NCI-H774 (cell line): ENCODE data around the gene HADHA.
"Not testable (repeated sequence)": the region's sequence is repeated elsewhere in the genome, so short reads cannot be mapped to it uniquely, and the experiment has no call there.

ENCODE experiments used
- DNase-seq: peaks from one replicate; lab custom pipeline; 2025; lab: John Stamatoyannopoulos, UW

The HADHA gene

DNA sequence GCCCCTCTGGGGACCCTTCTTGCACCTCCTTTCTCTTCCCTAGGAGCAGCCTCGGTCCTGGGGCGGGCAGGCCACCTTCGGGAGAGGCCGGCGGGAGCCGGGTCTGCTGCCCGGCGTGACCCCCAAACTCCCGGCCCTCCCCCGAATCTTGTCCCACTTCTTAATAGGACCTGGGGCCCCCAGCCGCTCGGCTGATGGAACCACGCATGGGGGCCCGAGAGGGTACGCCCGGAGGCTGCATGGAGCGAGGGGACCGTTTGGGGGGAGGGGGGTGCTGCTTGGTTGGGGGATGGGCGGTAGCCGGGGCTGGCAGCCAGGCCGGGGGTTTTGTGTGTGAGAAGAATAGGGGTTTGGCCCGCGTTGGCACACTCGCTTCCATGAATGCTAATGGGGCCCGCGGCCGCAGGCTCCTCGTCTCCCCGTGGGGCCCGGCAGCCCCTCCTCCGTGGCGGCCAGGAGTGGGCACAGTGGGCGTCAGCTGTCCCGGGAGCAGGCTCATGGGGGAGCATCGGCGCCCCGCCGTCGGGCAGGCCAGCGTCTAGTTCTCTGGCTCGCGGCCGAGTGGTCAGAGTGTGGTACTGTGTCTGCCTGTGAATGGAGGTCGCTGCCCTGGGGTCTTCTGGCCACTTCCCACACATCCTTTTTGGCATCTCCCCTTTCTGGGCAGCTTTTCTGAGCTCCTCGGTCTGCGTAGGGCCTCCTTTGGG lies 70.5 kb downstream of the HADHA start:
- no peak for DNase-seq

DNA sequence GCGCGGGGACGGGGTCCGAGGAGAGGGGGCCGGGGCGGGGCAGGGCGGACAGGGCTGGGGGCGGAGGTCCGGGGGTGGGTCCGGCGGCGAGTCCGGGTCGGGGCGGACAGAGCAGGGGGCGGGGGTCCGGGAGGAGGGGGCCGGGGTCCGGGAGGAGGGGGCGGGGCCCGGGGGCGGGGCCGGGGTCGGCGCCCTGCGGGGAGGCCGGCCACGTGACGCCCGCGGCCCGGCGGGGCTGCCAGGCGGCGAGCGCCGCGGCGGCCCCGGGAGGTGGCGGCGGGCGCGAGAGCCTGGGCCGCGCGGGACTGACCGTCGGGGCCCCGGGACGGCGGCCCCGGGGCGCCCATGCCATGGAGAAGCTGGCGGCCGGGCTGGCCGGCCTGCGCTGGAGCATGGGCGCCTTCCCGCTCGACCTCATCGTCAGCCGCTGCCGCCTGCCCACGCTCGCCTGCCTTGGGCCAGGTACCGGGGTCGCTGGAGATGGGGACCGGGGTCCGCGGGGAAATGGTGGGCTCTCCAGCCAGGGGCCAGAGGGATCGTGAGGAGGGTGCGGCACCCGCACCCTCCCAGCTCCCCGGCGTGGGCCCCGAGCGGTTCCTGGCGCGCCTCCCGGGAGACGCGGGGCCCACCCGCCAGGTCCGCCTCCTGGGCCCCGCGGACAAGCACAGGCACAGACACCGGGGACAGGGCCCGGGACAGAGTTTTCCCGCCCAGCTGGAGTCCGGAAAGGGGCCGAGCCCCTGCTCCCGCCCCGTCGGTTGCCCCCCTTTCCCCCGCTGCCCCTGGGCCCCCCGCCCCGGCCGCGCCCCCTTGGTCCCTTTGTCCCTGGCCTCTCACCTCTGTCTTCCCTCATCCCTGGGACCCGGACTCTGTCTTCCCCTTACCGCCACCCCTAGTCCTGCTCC lies 71.3 kb downstream of the HADHA start, which contains the start of gene GAREM2:
Gene GAREM2 (plus strand): TSS at position 218 of the 905 bp plus-strand sequence. CDS start 133 bp downstream, at position 351.
- no peak for DNase-seq

DNA sequence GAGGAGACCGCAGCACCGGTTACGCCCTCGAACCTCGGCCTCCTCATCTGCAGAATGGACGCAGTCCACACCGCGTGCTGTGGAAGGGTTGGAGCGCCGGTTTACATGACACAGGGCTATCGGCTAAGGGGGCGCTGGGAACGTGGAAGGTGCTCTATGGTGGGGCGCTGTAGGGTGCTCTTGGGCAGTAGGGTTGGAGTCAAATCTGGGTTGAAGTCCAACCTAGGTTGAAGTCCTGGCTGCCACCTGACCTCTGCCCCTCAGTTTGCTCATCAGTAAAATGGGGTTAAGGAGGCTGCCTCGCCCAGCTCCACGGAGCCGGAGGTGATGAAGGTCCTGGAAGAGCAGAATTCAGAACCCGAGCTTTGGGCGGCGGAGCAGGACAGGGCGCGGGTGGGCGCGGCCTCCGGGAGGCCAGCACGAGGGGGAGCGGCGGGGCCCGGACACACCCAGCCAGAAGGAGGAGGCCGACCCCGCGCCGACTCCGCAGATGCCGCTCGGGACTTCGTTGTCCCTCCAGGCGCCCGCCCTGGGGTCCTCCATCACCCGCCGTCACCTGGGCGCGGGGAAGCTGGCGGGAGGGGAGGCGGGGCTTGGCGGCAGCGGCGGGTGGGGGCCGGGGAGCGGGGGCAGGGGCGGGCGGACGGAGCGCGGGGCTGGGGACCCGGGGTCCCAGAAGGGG lies 72.1 kb downstream of the HADHA start:
- DNase-seq, result no peak

DNA sequence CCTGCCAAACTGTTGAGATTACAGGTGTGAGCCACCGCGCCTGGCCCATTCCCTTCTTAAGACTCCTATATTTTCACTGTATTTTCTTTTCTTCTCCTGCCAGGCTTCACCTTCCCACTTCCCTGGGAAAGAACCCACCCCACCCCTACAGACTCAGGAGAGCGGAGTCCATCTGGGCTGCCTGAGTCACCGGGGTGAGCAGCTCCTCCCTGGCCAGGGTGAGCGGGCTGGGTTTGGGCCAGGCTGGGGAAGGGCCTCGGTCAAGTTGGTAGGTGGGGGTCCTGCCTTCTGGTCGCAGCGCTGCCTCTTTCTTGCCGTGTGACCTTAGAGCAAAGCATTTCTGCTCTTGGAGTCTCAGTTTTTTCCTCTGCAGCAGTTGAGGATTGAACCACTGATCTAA lies 73.6 kb downstream of the HADHA start:
- DNase-seq, result no peak

DNA sequence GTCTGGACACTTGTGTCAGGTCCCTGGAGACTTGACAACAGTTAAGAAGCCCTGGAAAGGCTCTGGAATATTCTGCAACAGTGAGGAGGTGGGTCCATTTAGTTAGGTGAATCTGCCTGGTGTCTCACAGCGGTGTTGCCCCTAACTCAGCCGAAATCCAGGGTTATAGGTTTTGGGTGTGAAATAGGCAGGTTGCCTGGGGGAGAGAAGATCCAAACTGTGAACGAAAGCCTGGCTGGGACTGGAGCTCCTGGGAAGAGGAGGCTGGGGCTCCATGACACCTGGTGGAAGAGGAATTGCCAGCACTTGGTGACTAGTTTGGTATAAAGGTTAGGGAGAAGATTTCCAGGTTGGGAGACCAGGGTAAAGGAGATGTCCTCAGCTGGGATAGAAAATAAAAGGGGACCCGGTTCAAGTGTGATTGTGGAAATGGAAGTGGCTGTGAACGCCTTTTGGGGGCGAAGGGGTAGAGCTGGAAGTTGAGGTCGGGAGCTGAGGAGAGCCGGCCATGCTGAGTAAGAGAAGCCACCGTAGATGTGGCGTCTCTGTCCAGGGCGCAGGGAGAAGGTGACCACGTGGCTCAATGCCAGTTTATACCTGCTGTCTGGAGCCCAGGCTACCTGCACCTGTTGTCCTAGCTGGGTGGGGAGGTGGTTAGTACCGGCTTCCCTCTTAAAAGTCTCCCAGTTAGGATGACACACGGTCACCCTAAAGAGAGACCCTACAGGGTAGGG lies 74.6 kb downstream of the HADHA start:
- DNase-seq, result no peak

DNA sequence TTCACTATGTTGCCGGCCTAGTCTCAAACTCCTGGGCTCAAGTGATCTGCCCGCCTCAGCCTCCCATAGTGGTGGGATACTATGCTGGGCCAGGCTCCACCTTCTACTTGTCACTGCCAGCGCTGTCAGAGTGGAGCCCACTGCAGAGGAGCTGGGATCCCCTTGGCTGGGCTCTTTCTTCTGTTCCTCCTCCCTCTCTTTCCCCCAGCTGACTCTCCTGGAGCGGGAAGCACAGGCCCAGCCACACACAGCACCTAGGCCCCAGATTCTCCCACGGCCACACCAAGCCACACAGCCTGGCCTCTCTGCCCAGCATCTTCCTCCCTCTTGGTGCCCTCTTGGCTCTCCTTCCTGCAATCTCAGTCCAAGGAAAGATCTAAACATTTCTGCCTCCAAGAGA lies 75.2 kb downstream of the HADHA start:
- DNase-seq, result no peak

DNA sequence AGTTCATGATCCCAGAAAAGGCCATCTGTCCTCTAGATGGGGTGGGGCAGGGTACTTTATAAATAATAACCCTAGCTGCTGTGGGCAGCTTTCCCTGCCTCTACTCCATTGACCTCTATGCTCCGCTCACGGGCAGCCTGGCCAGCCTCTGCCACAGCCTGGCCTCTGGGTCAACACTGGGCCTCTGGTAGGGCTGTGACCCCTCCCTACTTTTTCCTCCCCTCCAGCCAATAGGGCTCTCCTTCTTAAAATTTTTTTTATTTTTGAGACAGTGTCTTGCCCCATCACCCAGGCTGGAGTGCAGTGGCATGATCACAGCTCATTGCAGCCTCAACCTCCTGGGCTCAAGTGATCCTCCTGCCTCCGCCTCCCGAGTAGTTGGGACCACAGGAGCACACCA lies 75.6 kb downstream of the HADHA start:
- DNase-seq, result no peak

DNA sequence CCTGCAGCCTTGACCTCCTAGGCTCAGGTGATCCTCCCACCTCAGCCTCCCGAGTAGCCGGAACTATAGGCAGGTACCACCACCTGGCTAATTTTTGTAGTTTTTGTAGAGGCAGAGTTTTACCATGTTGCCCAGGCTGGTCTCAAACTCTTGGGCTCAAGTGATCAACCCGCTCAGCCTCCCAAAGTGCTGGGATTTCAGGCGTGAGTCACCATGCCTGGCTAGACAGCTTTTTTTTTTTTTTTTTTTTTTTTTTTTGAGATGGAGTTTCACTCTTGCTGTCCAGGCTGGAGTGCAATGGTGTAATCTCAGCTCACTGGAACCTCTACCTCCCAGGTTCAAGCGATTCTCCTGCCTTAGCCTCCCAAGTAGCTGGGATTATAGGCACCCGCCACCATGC lies 77.9 kb downstream of the HADHA start:
- DNase-seq, result not testable (repeated sequence)

DNA sequence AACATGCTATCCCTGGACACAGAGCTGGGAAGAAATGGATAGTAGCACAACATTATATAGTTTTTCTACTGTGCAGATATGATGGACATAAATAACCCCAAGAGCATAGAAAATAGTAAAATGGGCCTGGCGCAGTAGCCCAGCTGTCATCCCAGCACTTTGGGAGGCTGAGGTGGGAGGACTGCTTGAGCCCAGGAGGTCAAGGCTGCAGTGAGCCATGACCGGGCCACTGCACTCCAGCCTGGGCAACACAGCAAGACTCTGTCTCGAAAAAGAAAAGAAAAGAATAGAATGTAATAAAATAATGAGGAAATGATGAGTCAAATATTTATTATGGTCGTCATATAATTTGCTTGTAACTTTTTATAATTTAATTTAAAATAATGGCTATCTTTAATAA lies 79.0 kb downstream of the HADHA start:
- no peak for DNase-seq

DNA sequence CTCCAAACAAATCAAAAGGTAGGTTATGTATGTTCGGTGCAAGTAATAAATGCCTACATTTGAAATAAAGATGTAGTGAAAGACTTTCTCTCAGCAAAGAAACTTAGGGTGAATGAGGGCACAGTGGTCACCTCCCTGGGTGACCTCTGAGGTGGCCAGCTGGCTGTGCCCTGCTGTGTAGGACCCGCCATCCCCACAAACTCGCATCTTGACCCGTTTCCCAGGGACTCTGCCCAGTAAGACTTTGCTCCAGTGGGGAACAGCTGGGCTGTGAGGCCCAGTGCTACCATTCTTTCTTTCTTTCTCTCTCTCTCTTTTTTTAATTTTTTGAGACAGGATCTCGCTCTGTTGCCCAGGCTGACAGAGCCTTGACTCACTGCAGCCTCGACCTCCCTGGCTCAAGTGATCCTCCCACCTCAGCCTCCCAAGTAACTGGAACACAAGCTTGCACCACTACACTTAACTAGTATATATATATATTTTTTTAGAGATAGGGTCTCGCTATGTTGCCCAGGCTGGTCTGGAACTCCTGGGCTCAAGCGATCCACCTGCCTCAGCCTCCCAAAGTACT lies 79.7 kb downstream of the HADHA start:
- DNase-seq, result no peak

DNA sequence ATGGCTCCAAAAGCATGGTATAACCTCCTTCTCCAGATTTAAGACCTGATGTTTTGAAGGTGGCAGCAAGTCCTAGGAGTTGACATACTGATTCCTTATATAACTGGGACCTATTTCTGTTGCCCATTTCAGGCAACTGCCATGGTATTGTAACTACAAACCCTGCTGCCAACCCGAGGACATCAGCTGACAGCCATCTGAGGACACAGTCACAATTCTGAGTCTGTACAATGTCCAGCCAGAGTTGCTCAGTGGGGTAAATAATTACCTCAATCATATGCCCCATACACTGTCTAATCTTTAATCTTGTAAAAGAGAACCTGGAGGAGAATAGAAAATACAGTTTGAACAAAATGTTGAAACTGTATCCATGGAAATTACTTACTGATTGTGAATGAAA lies 80.2 kb downstream of the HADHA start:
- no peak for DNase-seq

DNA sequence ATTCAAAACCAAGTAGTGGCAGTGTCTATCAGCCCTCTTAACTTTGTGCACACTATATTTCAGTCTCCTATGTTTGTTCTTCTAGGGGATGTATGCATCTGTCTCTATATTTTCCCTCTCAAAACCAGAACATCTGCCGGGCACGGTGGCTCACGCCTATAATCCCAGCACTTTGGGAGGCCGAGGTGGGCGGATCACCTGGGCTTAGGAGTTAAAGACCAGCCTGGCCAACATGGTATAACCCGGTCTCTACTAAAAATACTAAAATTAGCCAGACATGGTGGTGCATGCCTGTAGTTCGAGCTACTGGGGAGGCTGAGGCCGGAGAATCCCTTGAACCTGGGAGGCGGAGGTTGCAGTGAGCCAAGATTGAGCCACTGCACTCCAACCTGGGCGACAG lies 81.5 kb downstream of the HADHA start:
- no peak for DNase-seq

DNA sequence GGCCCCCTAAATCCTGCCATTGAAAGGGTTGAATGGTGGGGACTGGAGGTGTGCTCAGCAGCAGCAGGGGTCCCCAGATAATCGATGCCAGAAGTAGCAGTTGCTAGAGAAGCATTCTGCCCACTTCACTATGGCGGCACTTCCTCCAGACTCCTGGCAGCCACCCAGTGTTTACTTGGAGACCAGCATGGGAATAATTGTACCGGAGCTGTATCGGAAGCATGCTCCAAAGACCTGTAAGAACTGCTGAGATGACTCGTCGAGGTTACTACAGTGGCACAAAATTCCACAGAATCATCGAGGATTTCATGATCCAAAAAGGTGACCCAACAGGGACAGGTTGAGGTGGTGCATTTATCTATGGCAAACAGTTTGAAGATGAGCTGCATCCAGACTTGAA lies 82.5 kb downstream of the HADHA start:
- no peak for DNase-seq

DNA sequence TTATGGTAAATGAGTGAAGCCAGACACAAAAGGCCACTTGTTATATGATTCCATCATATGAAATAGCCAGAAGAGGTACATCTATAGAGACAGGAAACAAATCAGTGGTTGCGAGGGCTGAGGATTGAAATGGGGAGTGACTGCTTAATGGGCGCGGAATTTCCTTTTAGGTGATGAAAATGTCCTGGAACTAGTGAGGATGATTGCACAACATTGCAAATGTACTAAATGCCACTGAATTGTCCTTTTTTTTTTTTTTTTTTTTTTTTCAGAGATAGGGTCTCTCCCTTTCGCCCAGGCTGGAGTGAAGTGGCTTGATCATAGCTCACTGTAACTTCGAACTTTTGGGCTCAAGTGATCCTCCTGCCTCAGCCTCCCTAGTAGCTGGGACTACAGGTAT lies 86.9 kb downstream of the HADHA start:
- no peak for DNase-seq

DNA sequence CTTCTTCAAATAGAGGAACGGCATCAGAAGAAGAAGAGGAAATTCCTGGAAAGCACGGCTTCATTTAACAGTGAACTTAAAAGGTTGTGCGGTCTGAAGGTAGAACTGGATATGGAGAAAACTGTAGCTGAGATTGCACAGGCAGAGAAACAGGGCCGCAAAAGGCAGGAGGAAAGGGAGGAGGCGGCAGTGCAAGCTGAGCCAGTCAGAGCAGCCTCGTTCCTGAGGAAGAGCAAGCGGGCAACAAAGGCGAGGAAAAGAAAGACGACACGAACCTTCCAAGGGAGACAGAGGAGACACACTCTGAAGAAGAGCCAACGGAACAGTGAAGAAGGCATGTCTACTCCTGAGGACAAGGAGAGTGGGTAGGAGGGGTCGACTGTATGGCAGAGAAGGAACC lies 94.2 kb downstream of the HADHA start:
- DNase-seq, result no peak

DNA sequence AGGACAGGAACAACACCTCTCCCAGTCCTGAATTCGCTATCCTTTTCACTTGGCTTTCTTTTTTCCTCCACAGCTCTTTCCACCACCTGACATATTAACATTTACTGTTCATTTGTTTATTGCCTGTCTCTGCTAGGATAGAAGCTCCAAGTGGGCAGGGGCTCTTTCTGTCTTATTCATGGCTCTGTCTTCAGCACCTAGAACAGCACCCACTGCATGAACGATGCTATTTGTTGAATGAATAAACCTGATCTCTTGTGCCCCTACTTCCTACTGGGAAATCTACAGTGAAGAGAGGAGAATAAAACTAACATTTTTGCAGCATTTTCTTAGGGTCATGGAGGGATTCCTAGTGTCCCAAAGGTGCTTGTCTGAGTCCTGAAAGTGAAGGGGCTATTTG lies 95.9 kb downstream of the HADHA start:
- no peak for DNase-seq

DNA sequence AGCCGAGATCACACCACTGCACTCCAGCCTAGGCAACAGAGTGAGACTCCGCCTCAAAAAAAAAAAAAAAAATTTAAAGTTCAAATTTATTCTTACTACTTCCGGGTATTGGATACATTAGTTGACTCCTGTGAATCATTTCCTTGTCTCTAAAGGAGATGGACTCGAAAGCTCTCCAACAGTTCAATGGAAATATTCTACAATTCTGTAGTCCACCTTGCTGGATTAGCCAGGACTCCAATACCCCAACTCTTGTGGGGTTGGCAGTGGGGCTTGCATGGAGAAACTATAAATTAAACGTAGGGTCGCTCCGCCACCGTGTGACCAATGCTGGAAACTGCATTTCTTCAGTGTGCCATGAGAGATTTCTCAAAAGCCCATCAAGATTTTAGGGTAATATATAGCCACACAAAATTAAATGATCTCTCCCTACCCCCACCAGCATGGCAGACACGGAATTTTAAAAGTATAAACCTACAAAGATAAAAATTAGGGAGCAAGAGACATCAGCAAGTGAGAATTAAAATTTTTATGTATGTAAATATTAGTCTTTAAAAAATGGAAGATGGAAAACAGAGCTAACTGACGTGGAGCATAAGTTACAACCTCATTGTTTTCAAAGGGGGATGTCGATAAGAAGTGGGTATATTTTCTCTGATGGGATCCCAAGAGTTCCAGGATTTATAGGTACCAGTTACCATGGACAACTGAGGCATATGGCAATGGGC lies 99.3 kb downstream of the HADHA start:
- DNase-seq, result peak; percentile 26

DNA sequence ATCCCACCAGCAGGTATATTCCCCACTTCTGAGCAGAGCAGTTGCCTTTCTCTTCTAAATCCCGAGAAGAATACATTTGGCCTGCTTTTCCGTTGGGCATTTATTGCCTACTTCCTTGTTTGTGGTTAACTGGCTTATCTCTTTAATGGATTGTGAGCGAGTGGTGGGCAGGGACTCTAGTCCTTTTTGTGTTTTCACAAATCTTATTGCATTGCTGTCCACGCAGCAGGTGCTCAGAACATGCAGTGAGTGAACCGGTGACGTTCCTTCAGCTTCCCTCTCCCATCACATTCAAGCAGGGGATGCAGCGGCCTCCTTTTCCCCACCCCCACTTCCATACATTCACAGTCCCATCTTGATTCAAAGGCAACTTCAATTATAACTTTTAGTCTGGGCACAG lies 100.4 kb downstream of the HADHA start:
- DNase-seq, result no peak

DNA sequence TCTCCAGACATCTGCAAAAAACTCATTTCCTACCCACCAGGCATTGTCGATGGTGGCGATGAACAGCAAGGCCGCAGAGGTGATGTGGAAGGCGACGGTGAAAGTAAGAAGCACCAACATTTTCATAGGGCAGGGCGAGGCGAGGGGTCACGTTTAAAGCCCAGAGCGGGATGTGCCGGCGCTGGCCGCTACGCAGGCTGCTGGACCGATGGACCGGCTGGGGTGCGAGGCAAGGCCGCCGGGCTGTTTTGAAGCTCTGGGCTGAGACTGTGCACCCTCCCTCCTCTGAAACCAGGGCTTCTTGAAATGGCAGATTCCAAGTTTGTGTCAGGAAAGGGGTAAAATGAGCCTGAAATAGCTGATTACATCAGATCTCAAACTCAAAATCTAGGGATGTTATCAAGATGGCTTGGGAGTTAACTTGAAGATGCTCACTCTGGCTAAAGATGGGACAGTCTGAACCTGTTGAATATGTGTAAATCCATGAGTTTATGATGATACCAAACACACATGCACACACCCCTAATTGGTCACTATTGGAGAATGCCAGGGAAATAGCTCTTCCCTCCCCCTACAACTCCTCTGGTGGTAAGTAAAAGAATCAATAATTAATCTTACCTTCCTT lies 103.2 kb downstream of the HADHA start:
- no peak for DNase-seq
